MM.1S (cell line): ENCODE results near the gene MSX2.

Experiments
- EZH2 ChIP-seq: fragments of 300-600 bp; sonication (generic); optimal IDR thresholded peaks from 2 replicates; pipeline ENCODE3; 2017; ENCODE audit warnings: low read depth, mild to moderate bottlenecking, antibody characterized with exemption, low read length, mixed read lengths
- TF ChIP-seq, protein P1 (sequence below): fragments of 300-600 bp; sonication (generic); IDR thresholded peaks from 2 replicates; pipeline ENCODE4 v1.5.1; 2016; ENCODE audit warnings: antibody characterized with exemption, low read length, mixed read lengths

DNA sequence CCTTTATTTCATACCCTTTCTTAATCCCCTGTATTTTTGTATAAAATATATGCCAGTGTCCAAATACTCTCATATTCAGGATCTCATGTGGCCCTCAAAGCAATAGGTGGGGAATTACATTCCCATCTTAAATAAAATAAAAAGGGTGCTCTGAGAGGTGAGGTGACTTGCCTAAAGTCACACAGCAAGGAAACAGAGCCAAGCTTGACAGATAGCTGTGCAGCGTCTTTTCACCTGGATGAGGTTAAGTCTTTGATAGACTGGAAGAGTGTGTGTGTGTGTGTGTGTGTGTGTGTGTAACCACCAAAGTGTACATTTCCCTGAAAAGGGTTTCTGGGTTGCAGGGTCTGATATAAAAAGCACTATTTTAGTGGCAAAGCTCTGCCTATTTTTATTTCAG is 12.4 kb downstream of the MSX2 start:
- no peak for TF ChIP-seq EZH2
- TF ChIP-seq, protein P1, sequence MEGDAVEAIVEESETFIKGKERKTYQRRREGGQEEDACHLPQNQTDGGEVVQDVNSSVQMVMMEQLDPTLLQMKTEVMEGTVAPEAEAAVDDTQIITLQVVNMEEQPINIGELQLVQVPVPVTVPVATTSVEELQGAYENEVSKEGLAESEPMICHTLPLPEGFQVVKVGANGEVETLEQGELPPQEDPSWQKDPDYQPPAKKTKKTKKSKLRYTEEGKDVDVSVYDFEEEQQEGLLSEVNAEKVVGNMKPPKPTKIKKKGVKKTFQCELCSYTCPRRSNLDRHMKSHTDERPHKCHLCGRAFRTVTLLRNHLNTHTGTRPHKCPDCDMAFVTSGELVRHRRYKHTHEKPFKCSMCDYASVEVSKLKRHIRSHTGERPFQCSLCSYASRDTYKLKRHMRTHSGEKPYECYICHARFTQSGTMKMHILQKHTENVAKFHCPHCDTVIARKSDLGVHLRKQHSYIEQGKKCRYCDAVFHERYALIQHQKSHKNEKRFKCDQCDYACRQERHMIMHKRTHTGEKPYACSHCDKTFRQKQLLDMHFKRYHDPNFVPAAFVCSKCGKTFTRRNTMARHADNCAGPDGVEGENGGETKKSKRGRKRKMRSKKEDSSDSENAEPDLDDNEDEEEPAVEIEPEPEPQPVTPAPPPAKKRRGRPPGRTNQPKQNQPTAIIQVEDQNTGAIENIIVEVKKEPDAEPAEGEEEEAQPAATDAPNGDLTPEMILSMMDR, result no peak
